Measurements from ENCODE around the gene TNNC1.

The TNNC1 gene

GRCh38 chr3:52442409-52443267 lies 11.2 kb downstream of the TNNC1 start:
- Histone ChIP-seq H3K9ac (ENCODE audit: low read depth in 1 of 2, low read length in 2 of 2) (no peak overlapping the region), H3K4me1 (ENCODE audit: control insufficient read depth in 1 of 2, insufficient read depth in 2 of 2, low read length in 2 of 2) (peaks cover 0 to 5% of the 10 kb centered on the region in 2 donors), H3K4me3 (ENCODE audit: low read depth in 1 of 2, low read length in 2 of 2) (no peak overlapping the region), H3K9me3 (ENCODE audit: control insufficient read depth in 1 of 2, low read length in 2 of 2) (no peaks in the 10 kb centered on the region), H3K27me3 (ENCODE audit: control insufficient read depth in 1 of 2, insufficient read depth in 2 of 2, low read length in 2 of 2) (no peaks in the 10 kb centered on the region), H3K27ac (ENCODE audit: low read depth, low read length) (no peak overlapping the region), H3K36me3 (ENCODE audit: control insufficient read depth in 1 of 2, insufficient read depth in 2 of 2, low read length in 2 of 2) (no peaks in the 10 kb centered on the region)

- H3K4me3 ChIP-seq (ENCODE audit: low read depth in 1 of 2, low read length in 2 of 2), result no peak overlapping the region
- H3K9ac ChIP-seq (ENCODE audit: low read depth in 1 of 2, low read length in 2 of 2), result no peak overlapping the region
- no peaks in the 10 kb centered on the region for H3K9me3 ChIP-seq (ENCODE audit: control insufficient read depth in 1 of 2, low read length in 2 of 2)
- H3K27me3 ChIP-seq (ENCODE audit: control insufficient read depth in 1 of 2, insufficient read depth in 2 of 2, low read length in 2 of 2), result no peaks in the 10 kb centered on the region
- no peak overlapping the region for H3K27ac ChIP-seq (ENCODE audit: low read depth, low read length)
- no peaks in the 10 kb centered on the region for H3K36me3 ChIP-seq (ENCODE audit: control insufficient read depth in 1 of 2, insufficient read depth in 2 of 2, low read length in 2 of 2)
- H3K4me1 ChIP-seq (ENCODE audit: control insufficient read depth in 1 of 2, insufficient read depth in 2 of 2, low read length in 2 of 2), result peaks cover 0 to 5% of the 10 kb centered on the region in 2 donors
Observed at GRCh38 chr3:52441772-52442332, 12.0 kb downstream of the TNNC1 start.

DNA sequence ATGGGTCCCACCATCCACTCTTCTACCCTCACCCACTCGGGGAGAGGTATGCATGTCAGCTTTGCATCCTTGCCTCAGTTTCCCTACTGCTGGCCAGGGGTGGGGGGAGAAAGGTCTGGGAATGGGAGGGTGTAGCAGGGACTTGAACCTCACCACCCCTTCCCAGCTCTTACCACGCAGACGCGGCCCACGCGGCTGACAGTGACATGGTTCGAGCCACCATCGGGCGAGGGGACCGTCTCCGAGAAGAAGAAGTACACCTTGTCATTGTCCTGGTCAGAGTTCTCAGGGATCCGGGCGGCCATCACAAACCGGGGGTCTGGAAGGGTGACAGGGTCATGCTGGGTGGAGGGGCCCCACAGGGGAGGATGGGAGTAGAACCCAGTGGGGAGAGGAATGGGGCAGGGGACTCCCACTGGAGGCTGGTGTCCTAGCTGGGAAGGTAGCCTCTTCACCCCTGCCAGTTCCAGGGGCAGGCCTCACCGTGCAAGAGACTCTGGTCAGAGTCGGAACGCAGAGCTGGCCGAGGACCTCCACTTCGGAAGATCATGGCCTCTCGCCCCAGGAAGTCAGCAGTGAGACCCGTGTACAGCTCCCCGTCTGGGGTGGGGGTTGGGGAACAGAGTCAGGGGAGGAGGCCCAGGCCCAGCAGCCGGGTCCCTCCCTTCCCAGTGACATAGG lies 12.6 kb downstream of the TNNC1 start:
- Histone ChIP-seq H3K4me3 (ENCODE audit: low read depth in 1 of 2, low read length in 2 of 2) (no peak overlapping the region), H3K27me3 (ENCODE audit: control insufficient read depth in 1 of 2, insufficient read depth in 2 of 2, low read length in 2 of 2) (no peaks in the 10 kb centered on the region)

DNA sequence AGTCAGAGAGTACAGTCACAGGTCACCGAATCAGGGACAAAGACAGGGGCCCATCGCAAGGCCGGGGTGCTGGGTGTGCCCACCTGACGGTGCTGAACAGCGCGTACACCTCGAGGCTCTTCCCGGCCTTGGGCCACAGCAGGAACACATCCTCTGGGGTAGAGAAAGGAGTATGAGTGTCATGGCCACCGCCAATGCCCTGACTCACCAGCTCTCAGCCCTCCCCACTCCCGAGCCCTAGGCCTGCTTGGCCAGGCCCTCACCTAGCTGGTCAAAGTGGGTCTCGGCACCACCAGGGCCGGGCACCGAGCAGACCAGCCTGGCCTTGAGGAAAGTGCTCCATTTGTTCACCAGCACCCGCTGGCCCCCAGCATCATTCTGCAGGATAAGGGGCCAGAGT lies 13.2 kb downstream of the TNNC1 start:
- H3K27ac ChIP-seq (ENCODE audit: low read depth, low read length), result no peak overlapping the region
- no peaks in the 10 kb centered on the region for H3K9me3 ChIP-seq (ENCODE audit: control insufficient read depth in 1 of 2, low read length in 2 of 2)
- H3K27me3 ChIP-seq (ENCODE audit: control insufficient read depth in 1 of 2, insufficient read depth in 2 of 2, low read length in 2 of 2), result no peaks in the 10 kb centered on the region
- H3K9ac ChIP-seq (ENCODE audit: low read depth in 1 of 2, low read length in 2 of 2), result no peak overlapping the region
- H3K4me1 ChIP-seq (ENCODE audit: control insufficient read depth in 1 of 2, insufficient read depth in 2 of 2, low read length in 2 of 2), result peaks cover 0 to 5% of the 10 kb centered on the region in 2 donors
- H3K4me3 ChIP-seq (ENCODE audit: low read depth in 1 of 2, low read length in 2 of 2), result no peak overlapping the region
- H3K36me3 ChIP-seq (ENCODE audit: control insufficient read depth in 1 of 2, insufficient read depth in 2 of 2, low read length in 2 of 2), result no peaks in the 10 kb centered on the region

More for the DNA sequence above, 12.6 kb downstream of the TNNC1 start:
- no peaks in the 10 kb centered on the region for H3K36me3 ChIP-seq (ENCODE audit: control insufficient read depth in 1 of 2, insufficient read depth in 2 of 2, low read length in 2 of 2)
- H3K4me1 ChIP-seq (ENCODE audit: control insufficient read depth in 1 of 2, insufficient read depth in 2 of 2, low read length in 2 of 2), result peaks cover 0 to 5% of the 10 kb centered on the region in 2 donors
- H3K27ac ChIP-seq (ENCODE audit: low read depth, low read length), result no peak overlapping the region
- no peaks in the 10 kb centered on the region for H3K9me3 ChIP-seq (ENCODE audit: control insufficient read depth in 1 of 2, low read length in 2 of 2)
- H3K9ac ChIP-seq (ENCODE audit: low read depth in 1 of 2, low read length in 2 of 2), result no peak overlapping the region

DNA sequence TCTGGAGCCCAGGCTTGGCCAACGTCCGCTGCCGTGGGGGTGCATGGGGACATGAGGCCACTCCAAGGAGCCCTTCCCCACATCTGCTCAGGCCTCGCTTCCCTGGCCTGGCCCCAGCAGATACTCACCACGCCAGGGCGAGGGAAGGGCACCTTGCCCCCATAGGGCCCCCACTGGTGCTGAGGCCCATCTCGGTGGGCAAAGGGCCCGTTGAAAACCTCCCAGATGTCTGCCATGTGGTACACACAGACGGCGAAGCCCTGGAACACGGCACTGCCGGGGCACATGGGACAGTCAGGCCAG lies 13.6 kb downstream of the TNNC1 start:
- Histone ChIP-seq H3K9me3 (ENCODE audit: control insufficient read depth in 1 of 2, low read length in 2 of 2) (no peaks in the 10 kb centered on the region), H3K4me3 (ENCODE audit: low read depth in 1 of 2, low read length in 2 of 2) (no peak overlapping the region), H3K36me3 (ENCODE audit: control insufficient read depth in 1 of 2, insufficient read depth in 2 of 2, low read length in 2 of 2) (no peaks in the 10 kb centered on the region), H3K27me3 (ENCODE audit: control insufficient read depth in 1 of 2, insufficient read depth in 2 of 2, low read length in 2 of 2) (no peaks in the 10 kb centered on the region), H3K4me1 (ENCODE audit: control insufficient read depth in 1 of 2, insufficient read depth in 2 of 2, low read length in 2 of 2) (peaks cover 0 to 3% of the 10 kb centered on the region in 2 donors), H3K27ac (ENCODE audit: low read depth, low read length) (no peak overlapping the region), H3K9ac (ENCODE audit: low read depth in 1 of 2, low read length in 2 of 2) (no peak overlapping the region)

- Histone ChIP-seq H3K9ac (ENCODE audit: low read depth in 1 of 2, low read length in 2 of 2) (no peak overlapping the region), H3K9me3 (ENCODE audit: control insufficient read depth in 1 of 2, low read length in 2 of 2) (no peaks in the 10 kb centered on the region), H3K27me3 (ENCODE audit: control insufficient read depth in 1 of 2, insufficient read depth in 2 of 2, low read length in 2 of 2) (no peaks in the 10 kb centered on the region), H3K36me3 (ENCODE audit: control insufficient read depth in 1 of 2, insufficient read depth in 2 of 2, low read length in 2 of 2) (no peaks in the 10 kb centered on the region), H3K4me1 (ENCODE audit: control insufficient read depth in 1 of 2, insufficient read depth in 2 of 2, low read length in 2 of 2) (no peaks in the 10 kb centered on the region), H3K4me3 (ENCODE audit: low read depth in 1 of 2, low read length in 2 of 2) (no peak overlapping the region), H3K27ac (ENCODE audit: low read depth, low read length) (no peak overlapping the region)
Observed at GRCh38 chr3:52439426-52440248, 14.2 kb downstream of the TNNC1 start.

DNA sequence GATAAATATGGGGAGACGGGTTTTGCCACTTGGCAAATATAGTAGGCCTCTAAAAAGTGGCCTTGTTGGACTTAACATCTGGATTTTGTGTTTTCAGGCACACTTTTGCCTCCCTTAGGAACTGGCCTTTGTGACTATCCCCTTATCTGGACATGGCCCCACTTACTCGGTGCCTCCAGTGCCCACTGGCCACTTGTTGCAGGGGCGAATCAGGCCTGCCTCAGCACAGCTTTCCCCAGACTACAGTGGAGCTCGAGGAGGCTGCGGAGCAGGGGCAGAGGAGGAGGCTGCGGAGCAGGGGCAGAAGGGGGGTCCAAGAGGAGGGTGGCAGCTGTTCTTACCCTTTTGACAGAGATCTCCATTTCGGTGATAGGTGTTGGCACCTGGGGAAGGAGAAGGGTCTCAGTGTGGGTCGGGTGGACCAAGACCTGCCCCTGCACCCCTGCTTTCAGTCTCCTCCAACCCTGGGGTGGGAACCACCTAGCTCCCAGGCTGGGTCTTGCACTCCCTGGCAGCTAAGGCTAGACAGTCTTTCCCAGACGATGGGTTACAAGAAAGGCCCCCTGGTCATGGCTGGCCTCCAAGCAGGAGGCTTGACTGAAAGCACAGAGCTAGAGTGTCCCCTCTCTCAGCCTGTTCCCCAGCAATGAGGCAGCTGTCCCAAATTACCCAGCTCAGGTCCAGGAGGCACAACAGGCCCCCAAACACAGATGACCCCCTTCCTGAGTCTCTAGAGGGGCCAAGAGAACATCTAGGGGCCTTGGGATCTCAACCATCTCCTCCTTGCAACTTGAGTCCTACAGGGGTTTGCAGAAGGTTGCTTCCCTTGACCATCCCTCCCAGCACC lies 15.0 kb downstream of the TNNC1 start:
- no peaks in the 10 kb centered on the region for H3K27me3 ChIP-seq (ENCODE audit: control insufficient read depth in 1 of 2, insufficient read depth in 2 of 2, low read length in 2 of 2)
- no peak overlapping the region for H3K4me3 ChIP-seq (ENCODE audit: low read depth in 1 of 2, low read length in 2 of 2)
- no peaks in the 10 kb centered on the region for H3K36me3 ChIP-seq (ENCODE audit: control insufficient read depth in 1 of 2, insufficient read depth in 2 of 2, low read length in 2 of 2)
- H3K9me3 ChIP-seq (ENCODE audit: control insufficient read depth in 1 of 2, low read length in 2 of 2), result no peaks in the 10 kb centered on the region
- H3K27ac ChIP-seq (ENCODE audit: low read depth, low read length), result no peak overlapping the region
- H3K4me1 ChIP-seq (ENCODE audit: control insufficient read depth in 1 of 2, insufficient read depth in 2 of 2, low read length in 2 of 2), result no peaks in the 10 kb centered on the region
- no peak overlapping the region for H3K9ac ChIP-seq (ENCODE audit: low read depth in 1 of 2, low read length in 2 of 2)

DNA sequence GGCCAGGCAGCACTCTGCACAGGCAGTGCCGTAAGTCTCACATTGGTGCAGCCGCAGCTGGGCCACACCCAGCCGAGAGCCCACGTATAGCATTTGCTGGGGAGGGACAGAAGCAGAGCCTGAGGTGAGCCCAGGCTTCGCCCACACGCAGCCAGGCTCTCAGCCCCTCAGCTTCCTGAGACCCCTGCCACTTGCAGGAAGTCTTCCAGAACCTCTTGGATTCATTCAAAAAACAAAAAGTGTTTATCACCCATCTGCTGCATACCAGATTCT lies 15.8 kb downstream of the TNNC1 start:
- no peak overlapping the region for H3K9ac ChIP-seq (ENCODE audit: low read depth in 1 of 2, low read length in 2 of 2)
- no peaks in the 10 kb centered on the region for H3K36me3 ChIP-seq (ENCODE audit: control insufficient read depth in 1 of 2, insufficient read depth in 2 of 2, low read length in 2 of 2)
- no peaks in the 10 kb centered on the region for H3K4me1 ChIP-seq (ENCODE audit: control insufficient read depth in 1 of 2, insufficient read depth in 2 of 2, low read length in 2 of 2)
- H3K27ac ChIP-seq (ENCODE audit: low read depth, low read length), result no peak overlapping the region
- no peaks in the 10 kb centered on the region for H3K27me3 ChIP-seq (ENCODE audit: control insufficient read depth in 1 of 2, insufficient read depth in 2 of 2, low read length in 2 of 2)
- H3K9me3 ChIP-seq (ENCODE audit: control insufficient read depth in 1 of 2, low read length in 2 of 2), result no peaks in the 10 kb centered on the region
- H3K4me3 ChIP-seq (ENCODE audit: low read depth in 1 of 2, low read length in 2 of 2), result no peak overlapping the region

DNA sequence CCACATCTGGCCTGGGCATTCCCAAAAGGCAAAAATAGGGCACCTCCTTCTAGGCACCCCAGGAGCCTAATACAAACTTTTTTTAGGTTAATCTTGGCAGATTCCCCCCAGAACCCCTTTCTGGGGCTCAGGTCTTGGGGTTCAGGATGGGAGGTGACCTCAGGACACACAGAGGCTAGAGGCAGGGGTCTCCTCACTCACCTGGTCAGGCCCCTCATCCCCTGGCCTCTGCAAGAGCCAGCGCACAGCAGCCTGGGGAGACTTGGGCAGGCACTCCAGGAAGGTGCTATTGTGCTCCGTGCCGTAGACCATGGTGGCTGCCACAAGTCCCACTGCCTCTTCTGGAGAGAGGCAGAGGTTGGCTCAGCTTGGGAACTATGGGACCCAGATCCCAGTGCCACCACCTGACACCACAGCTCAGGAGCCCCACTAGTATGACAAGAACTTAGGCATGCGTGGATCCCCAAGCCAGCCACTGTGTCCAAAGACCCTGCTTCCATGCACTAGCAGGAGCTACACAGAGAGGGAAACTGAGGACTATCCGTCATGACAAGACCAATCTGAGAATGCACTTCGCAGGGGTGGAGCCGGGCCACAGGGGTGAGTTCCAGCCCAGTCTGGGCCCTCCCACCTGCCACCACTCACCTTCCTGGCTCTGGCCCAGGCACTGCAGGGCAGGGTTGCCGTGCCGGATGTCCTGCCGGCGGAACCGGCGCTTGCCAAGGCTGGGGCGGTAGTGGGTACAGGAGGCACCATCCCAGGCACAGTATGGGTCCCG lies 16.3 kb downstream of the TNNC1 start:
- H3K9ac ChIP-seq (ENCODE audit: low read depth in 1 of 2, low read length in 2 of 2), result no peak overlapping the region
- H3K4me1 ChIP-seq (ENCODE audit: control insufficient read depth in 1 of 2, insufficient read depth in 2 of 2, low read length in 2 of 2), result no peaks in the 10 kb centered on the region
- no peak overlapping the region for H3K27ac ChIP-seq (ENCODE audit: low read depth, low read length)
- H3K36me3 ChIP-seq (ENCODE audit: control insufficient read depth in 1 of 2, insufficient read depth in 2 of 2, low read length in 2 of 2), result no peaks in the 10 kb centered on the region
- H3K27me3 ChIP-seq (ENCODE audit: control insufficient read depth in 1 of 2, insufficient read depth in 2 of 2, low read length in 2 of 2), result no peaks in the 10 kb centered on the region
- H3K9me3 ChIP-seq (ENCODE audit: control insufficient read depth in 1 of 2, low read length in 2 of 2), result no peaks in the 10 kb centered on the region
- no peak overlapping the region for H3K4me3 ChIP-seq (ENCODE audit: low read depth in 1 of 2, low read length in 2 of 2)

Data from duodenal mucosa (tissue), 2 donors.